ENCODE results near the gene UNC5CL.

UNC5CL gene

DNA sequence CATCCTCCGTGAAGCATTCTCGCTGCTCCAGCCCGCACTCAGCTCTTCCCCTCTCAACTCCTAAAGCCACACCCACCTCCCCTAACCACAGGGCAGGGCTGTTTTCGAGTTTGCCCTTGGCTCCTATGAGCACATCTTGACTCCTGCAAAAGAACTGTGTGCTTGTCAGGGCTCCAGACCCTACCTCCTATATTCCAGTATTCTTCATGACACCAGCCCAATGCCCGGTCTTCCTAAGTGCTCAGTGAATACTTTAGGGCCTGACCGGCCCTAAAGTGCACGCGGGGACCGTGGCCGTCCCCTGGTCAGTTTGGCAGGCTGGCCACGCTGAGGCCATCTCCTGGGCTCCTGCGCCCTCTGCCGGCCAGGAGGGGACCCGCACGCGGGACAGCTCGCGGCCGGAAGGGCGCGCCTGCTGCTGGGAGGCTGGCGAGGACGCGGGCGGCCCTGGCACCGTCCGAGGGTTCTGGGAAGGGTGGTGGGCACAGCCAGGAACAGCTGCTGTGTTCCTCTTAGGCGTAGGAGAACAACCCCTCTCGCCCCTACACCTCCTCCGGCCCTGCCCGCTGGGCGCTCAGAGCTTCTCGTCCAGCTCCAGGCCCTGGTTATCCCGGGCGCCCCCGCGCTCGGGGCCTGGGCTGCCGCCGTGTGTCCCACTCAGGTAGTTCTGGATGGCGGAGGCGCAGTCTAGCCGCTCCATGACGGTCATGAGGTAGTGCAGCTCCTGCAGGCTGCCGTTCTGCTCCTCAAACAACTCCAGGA lies 11.0 kb downstream of the UNC5CL start:
- Histone ChIP-seq H2AFZ (peak overlapping the region; percentile 100), H3K27ac (peak overlapping the region; percentile 69), H3K79me2 (no peaks in the 10 kb centered on the region), H3K9ac (peak overlapping the region; percentile 71), H3K4me1 (peaks cover 10% of the 10 kb centered on the region), H3K27me3 (ENCODE audit: control insufficient read depth, insufficient read depth, low read length) (no peaks in the 10 kb centered on the region), H3K9me3 (ENCODE audit: control insufficient read depth, low read length) (no peaks in the 10 kb centered on the region), H3K36me3 (ENCODE audit: control insufficient read depth, insufficient read depth, low read length) (no peaks in the 10 kb centered on the region), H3K4me3 (ENCODE audit: low read depth, low read length) (peak overlapping the region; percentile 56), H3K4me2 (ENCODE audit: low read length) (peak overlapping the region; percentile 74)
- peak; percentile 100 for TF ChIP-seq CTCF (IDR thresholded peaks at IDR 0.05)

GRCh38 chr6:41027241-41027640 lies 11.8 kb downstream of the UNC5CL start:
- Histone ChIP-seq H3K4me2 (ENCODE audit: low read length) (no peak overlapping the region), H3K79me2 (no peaks in the 10 kb centered on the region), H3K27ac (no peak overlapping the region), H3K9me3 (ENCODE audit: control insufficient read depth, low read length) (no peaks in the 10 kb centered on the region), H3K4me3 (ENCODE audit: low read depth, low read length) (no peak overlapping the region), H3K36me3 (ENCODE audit: control insufficient read depth, insufficient read depth, low read length) (no peaks in the 10 kb centered on the region), H2AFZ (peak overlapping the region; percentile 100), H3K27me3 (ENCODE audit: control insufficient read depth, insufficient read depth, low read length) (no peaks in the 10 kb centered on the region), H3K4me1 (peaks cover 16% of the 10 kb centered on the region), H3K9ac (no peak overlapping the region)
- no peak for TF ChIP-seq CTCF (IDR thresholded peaks at IDR 0.05)

DNA sequence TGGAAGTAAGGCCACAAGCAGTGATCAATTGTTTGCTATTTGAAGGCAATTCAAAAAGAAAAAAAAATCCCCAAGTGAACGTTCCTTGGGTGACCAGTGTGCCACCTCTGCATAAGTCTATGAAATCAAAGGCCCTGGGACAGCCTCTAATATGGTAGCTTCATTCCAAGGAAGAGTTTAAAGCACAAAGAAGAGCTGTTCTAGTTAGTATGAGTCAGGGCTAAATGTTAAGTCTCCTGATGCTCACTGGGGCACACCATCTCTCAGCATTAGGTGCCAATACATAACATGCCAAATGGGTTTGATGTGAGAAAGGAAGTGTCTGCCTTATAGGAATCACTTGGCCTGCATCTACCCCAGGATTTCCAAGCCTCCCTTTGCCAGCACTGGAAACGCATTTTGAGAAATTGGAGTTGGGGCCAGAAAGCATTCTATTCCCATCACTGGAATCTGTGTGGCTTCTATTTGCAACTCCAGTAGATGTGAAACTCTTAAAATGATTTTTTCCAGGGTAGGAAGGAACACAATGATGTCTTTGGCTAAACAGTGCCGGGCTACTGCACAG lies 13.0 kb downstream of the UNC5CL start:
- H3K79me2 ChIP-seq = no peaks in the 10 kb centered on the region
- H3K4me2 ChIP-seq (ENCODE audit: low read length) = no peak overlapping the region
- H3K27ac ChIP-seq = no peak overlapping the region
- H3K36me3 ChIP-seq (ENCODE audit: control insufficient read depth, insufficient read depth, low read length) = no peaks in the 10 kb centered on the region
- H3K4me3 ChIP-seq (ENCODE audit: low read depth, low read length) = no peak overlapping the region
- peaks cover 21% of the 10 kb centered on the region for H3K4me1 ChIP-seq
- no peak overlapping the region for H3K9ac ChIP-seq
- H2AFZ ChIP-seq = no peak overlapping the region
- H3K9me3 ChIP-seq (ENCODE audit: control insufficient read depth, low read length) = no peaks in the 10 kb centered on the region
- TF ChIP-seq CTCF (IDR thresholded peaks at IDR 0.05) = no peak
- no peaks in the 10 kb centered on the region for H3K27me3 ChIP-seq (ENCODE audit: control insufficient read depth, insufficient read depth, low read length)

DNA sequence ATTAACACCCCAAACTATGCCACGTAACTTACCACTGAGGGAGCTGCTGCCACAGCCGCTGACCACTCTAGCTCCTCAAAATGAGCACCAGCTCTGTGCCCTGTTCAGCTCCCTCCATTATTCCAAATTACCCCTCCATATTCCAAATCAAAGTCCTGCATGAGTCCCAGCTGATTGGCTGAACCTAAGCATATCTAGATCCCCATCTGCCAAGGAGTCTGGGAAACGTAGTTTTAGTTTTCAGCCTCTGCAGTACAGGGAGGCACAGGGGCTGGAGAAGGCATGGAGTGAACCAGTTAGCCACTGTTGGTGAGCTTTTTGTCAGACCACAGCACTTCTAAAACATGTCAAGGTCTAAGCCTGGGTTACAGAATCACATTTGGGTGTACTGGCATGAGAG lies 15.9 kb downstream of the UNC5CL start:
- no peak overlapping the region for H3K4me2 ChIP-seq (ENCODE audit: low read length)
- no peaks in the 10 kb centered on the region for H3K9me3 ChIP-seq (ENCODE audit: control insufficient read depth, low read length)
- no peak for TF ChIP-seq CTCF (IDR thresholded peaks at IDR 0.05)
- H3K27ac ChIP-seq = no peak overlapping the region
- no peaks in the 10 kb centered on the region for H3K79me2 ChIP-seq
- no peaks in the 10 kb centered on the region for H3K36me3 ChIP-seq (ENCODE audit: control insufficient read depth, insufficient read depth, low read length)
- H3K27me3 ChIP-seq (ENCODE audit: control insufficient read depth, insufficient read depth, low read length) = no peaks in the 10 kb centered on the region
- no peak overlapping the region for H2AFZ ChIP-seq
- peaks cover 16% of the 10 kb centered on the region for H3K4me1 ChIP-seq
- H3K4me3 ChIP-seq (ENCODE audit: low read depth, low read length) = no peak overlapping the region
- H3K9ac ChIP-seq = no peak overlapping the region

- H3K4me3 ChIP-seq (ENCODE audit: low read depth, low read length) = no peak overlapping the region
- TF ChIP-seq CTCF (IDR thresholded peaks at IDR 0.05) = no peak
- H3K4me2 ChIP-seq (ENCODE audit: low read length) = no peak overlapping the region
- H3K9me3 ChIP-seq (ENCODE audit: control insufficient read depth, low read length) = no peaks in the 10 kb centered on the region
- no peaks in the 10 kb centered on the region for H3K27me3 ChIP-seq (ENCODE audit: control insufficient read depth, insufficient read depth, low read length)
- no peak overlapping the region for H3K9ac ChIP-seq
- peaks cover 10% of the 10 kb centered on the region for H3K4me1 ChIP-seq
- H3K27ac ChIP-seq = no peak overlapping the region
- no peaks in the 10 kb centered on the region for H3K79me2 ChIP-seq
- no peaks in the 10 kb centered on the region for H3K36me3 ChIP-seq (ENCODE audit: control insufficient read depth, insufficient read depth, low read length)
- H2AFZ ChIP-seq = no peak overlapping the region
Measured at GRCh38 chr6:41022294-41022693, 16.7 kb downstream of the UNC5CL start.

Data from parathyroid adenoma (tissue), 2 donors.